Umbilical cord (tissue), 2 donors: ENCODE data around the gene LIX1L. TPM values are rescaled to one million over a fixed set of nuclear protein-coding genes. Genes with fewer than 3 reads are reported as not detected.

Experiments used
- DNase-seq: peaks from one replicate; pipeline ENCODE4 v3.0.0-alpha.2; 2015; ENCODE audit warnings: low spot score
- total RNA-seq: library from RNA; depleted of rRNA; stranded (reverse); fragments of >200 nt; gene quantifications from one replicate; pipeline ENCODE4 v1.2.3, GENCODE V29; 2014; ENCODE audit warnings: low replicate concordance; ENCODE audit not compliant: insufficient read depth

LIX1L gene
- total RNA-seq, 1 donor from 2014 or later: 31.5 TPM

DNA sequence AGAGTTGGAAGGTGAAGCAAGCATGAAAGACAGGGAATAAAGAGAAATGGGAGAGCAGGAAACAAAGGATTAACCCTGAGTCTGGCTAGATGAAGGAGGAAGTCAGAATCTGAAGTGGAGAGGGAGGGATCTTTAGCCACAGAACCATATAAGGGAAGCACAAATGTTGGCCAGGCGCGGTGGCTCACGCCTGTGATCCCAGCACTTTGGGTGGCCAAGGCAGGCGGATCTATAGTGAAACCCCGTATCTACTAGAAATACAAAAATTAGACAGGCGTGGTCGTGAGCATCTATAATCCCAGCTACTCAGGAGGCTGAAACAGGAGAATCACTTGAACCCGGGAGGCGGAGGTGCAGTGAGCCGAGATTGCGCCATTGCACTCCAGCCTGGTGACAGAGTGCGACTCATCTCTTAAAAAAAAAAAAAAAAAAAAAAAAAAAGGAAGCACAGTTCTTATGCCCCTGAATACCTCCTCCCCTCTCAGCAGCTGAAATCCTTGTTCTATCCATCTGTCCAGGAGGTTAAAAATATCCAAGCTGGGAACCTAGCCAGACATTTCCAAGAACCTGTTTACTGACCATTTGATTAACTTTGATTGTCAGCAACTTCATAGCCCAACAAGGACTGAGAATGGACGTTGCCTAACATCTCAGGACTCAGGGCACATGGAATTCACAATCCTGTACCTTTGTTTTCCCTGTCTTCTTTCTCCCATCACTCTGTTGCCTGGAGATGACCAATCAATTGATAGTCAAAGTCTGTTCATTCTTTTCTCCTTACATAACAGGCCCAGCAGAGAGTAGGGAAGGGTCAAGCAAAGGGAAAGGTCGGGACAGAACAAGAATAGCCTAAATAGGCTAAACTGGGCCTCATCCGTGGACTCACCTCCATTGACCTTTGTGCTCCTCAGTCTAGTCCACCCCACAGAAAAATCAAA, 28.0 kb upstream of the LIX1L start:
- DNase-seq: peak; percentile 40

DNA sequence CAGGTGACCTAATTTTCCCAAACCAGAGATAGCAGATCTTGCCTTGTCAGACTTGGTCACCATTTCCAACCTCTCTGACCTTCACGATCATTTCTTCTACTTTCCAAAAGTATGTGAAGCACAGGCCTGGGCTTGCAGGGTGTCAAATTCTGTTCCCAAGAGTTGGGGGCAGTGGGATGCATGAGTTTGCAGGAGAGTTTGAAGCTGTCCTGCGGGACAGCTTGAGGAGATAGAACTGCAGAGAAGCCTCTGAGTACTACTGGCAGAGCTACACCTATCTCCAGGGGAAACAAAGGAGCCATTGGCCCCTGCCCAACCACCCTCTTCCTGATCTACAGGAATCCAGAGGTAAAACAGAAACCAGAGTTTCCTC, 27.3 kb upstream of the LIX1L start:
- no peak for DNase-seq

DNA sequence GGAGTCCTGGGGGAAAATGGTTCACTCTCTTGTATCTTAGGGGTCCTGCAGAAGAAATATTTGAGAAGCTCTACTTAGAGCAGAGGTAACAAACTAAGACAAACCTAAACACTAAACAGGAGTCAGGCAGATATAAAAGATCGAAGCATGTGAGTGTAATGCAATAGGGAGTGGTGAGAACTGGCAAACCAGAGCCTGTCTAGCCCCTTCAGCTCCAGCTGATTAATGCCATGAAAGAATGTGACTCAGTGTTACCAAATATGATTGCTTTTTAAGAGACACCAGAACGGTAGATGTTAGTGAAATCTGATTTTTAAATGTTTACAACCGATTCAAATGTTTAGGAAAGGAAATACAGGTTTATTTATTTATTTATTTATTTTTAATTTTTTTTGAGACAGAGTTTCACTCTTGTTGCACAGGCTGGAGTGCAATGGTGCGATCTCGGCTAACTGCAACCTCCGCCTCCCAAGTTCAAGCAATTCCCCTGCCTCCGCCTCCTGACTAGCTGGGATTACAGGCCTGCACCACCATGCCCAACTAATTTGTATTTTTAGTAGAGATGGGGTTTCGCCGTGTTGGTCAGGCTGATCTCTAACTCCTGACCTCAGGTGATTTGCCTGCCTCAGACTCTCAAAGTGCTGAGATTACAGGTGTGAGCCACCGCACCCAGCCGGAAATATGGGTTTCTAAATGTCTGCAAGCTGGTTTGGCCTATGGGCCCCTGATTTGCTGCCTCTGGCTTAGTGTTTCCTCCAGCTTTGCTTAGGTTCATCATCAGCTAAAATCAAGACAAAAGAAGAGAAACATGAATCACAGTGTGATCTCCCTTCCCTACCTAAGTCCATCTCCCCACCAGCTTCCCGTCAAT, 26.4 kb upstream of the LIX1L start:
- DNase-seq: no peak

DNA sequence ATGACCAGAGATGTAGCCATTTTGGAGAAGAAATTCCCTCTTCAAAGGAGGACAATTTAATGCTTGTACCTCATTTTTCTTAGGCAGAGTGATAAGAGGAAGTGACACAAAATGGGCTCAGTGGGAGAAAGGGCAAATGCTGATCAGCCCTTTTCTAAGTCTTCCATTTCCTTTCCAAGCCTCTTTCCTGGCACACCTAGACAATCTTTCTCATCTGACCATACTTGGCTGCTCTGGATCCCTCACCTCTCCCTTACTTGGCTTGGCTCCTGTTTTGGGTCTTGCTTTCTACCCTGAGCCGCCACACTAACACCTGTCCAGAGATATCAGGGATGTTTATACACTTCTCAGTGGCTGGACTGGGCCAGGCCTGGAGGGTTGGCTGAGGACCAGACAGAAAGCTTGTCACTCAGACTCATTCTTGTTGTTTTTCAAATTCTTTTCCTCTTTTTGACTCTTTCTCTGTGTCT, 25.4 kb upstream of the LIX1L start:
- DNase-seq: no peak

DNA sequence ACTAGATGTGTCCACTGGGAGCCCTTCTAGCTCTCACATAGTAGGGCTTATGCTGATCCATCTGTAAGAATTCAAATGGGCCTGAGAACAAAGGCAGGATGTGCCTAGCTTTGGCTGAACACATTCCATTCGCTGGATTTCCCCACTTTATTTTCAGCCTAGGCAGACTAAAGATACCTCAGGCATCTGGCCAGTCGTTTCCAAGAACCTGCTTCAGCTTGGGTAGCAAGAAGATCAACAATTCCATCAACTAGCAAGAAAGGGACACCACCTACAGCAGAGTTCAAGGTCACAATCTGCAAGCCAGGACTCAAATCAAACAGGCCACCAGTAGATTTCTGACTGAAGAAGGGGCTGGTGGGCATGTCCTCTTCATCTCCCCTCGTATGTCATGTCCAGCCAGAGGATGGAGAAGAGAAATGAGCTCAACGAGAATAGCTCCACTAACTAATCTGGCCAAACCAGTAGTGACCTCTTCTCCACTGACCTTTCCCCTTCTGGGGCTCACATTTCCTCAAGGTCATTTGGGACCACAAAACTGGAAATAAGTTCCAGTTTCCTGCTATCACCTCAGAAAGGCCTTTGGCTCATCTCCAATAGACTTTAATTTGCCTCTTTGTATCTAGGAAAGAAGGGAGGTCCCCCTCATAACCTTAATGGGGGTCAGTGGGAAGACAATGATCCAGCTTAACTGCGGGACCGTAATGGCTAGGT, 24.4 kb upstream of the LIX1L start:
- no peak for DNase-seq

DNA sequence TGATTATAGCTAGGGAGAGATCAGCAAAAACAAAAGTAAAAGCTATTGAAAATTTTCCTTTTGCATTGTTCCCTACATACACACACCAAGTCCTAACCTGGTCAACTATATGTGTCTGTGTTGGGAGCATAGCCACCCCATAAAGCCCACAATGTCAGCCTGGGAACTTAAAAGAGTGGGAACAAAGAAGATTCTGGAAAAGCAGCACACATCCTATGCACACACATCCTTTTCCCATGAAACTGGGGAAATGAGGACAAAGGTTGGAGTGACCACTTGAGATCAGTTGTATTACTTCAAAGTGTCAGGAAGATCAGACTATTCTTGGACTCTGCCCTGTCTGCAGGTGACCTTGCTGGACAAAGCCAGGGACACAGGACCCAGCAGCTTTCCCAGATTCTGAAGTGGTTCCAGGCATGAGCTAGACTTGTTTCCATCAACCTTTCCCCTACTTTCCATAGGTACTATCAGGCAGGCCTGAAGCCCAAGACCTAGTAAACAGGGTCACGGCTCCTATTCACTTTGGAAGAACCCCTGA, 22.7 kb upstream of the LIX1L start:
- DNase-seq: no peak

DNA sequence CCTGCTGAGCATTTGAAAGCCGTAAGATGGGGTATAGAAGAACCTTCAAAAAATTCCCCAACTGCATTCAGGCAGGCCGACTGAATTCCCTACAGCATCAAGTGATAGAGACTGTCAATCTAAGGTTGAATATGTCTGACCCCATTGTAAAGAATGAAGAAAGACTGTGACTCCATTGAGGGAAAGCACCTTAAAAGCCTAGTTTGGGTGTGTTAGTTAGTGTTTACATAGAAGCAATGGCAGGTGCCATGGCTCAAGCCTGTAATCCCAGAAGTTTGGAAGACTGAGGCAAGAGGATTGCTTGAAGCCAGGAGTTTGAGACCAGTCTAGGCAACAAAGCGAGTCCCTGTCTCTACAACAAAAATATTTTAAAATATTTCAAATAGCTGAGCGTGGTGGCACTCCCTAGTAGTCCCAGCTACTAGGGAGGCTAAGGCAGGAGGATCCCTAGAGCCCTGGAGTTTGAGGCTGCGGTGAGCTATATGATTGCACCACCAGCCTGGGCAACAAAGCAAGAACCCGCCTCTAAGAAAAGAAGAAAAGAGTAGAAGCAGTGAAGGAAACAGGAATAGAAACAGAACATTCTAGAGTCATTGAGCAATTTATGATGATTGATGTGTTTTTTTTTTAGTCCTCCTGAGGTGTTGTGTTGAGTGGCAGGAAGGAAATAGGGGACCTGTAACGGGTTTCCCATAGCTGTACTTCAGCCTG, 22.1 kb upstream of the LIX1L start:
- DNase-seq: no peak

DNA sequence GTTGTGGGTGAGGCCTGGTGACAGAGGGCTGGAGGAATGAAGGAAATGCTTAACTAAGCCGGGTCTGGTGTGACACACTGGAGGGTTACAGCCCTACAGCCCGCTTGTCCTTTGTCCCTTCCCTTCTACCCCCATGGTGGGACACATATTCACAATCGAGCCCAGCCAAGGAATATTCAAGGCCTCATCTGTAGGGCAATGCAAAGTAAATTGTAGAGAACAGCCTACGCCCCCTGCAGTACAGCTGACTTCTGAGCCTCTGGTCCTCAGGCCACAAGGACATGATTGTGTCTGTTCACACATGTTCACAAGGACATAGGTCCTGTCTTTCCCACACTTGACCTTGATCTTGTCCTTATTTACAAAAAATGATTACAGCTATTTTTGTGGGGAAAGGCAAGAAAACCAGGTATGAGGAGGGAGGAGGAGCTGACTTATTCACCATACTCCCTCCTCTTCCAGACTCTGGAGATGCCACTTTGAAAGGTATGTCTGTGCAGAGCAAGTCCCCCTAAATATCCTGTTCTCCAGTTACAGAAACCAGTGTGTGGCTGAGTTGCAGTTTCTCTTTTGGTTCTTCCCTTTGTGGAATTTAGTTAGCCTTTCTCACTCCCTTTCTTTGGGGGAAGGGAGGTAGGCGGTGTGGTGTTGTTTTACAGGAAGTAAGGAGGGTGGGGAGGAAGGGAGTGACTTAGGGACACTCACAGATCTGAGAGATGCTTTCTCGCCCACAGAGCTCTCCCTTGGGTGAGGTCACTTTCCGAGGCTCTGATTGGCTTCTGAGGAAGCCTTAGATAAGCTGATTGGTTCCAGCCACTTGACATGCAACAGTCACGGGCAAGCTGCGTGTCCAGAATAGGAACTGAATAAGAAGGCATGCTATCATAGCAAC, 21.3 kb upstream of the LIX1L start:
- DNase-seq: peak; percentile 100

DNA sequence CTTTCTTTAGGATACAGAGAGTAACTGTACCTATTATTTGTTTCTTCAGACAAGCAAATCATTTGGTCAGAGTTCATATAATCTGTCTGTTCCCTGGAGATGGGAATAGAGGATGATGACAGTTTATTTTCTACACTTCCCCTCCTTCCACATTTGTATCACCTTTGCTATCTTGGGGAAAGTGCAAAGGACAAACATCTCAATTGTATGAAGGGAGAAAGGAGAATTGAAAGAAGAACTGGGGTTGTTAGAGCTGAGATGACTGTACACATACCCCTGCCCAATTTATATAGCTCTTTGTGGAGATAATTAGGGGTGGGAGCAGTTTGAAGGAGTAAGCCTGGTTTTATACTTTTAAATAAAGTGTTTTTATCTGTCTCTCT, 20.6 kb upstream of the LIX1L start:
- DNase-seq: no peak

DNA sequence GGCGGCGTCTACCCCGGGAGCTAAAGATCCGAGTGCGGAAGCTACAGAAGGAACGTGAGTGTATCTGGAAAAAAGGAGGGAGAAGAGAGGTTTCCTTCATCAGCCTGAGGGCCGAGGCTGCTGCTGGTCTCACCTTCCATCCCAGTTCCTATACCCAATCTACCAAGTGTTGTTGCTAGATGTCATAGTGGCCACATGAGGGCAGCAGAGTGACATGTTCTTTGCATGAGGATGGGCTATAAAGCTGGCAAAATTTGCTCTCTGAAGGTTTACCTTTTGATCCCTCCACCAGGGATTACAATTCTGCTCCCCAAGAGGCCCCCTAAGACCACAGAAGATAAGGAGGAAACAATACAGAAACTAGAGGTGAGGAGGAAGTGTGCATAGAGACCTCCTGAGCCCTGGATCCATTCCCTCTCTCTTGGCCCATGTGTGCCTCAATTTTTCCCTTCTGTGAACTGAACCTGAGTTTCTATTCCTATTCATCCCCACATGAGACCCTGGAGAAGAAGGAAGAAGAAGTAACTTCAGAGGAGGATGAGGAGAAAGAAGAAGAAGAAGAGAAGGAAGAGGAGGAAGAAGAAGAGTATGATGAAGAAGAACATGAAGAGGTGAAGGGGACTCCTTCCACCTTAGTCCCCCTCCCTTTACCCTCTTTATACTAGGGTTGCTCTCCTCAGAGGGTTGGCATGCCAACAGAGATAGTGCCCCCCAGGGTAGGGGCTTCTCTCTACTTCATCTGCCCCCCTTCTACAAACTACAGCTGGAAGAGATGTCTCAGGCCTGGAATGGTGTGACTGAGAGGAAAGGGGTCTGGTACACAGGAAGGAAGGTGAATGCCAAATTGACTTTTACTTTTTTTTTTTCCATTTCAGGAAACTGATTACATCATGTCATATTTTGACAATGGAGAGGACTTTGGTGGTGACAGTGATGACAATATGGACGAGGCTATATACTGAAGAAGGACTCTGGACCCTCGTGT, 20.0 kb upstream of the LIX1L start:
- peak; percentile 87 for DNase-seq

DNA sequence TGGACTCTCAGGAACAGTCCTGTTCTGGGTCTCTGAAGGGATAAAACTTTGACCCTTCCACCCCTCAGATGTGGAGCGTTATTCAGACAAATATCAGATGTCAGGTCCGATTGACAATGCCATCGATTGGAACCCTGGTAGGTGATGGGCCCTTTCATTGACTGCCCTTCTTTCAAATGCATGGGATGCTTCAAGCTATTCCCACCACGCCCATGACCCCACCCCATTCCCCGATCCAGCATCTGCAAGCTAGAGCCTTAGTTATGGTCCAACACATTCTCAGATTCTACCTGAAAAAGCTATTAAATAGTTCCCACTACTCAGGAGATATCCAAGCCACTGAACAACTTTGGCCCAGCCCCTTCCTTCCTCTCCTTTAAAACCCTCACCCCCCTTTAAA, 19.2 kb upstream of the LIX1L start:
- DNase-seq: no peak

DNA sequence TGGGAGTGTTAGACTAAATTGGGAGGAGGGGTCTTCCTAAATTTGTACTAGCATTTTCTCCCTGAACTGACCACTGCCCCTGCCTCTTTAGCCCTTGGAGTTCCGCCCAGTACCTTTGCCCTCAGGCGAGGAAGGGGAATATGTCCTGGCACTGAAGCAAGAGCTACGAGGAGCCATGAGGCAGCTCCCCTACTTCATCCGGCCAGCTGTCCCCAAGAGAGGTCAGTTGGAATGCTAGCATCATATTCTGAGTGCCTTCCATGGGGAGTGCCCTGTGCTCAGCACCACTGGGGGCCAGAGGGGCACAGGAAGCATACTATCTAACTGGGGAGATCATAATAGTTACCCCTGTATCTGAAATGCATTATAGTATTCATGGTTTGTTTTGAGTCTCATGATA, 17.4 kb upstream of the LIX1L start:
- no peak for DNase-seq

DNA sequence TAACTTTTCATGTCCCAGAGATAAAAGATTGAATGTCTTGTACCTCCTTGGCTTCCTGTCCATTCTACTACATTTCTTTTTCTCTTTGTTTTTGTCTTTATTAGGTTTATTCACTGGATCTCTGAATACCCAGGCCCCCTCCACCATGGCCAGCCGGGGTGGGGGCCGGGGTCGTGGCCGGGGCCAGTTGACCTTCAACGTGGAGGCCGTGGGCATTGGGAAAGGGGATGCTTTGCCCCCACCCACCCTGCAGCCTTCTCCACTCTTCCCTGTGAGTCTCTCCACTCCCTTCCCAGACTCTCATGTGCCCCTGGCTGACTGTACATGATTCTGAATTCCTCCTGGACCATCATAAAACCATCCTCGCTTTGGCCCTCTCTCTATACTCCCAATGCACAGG, 16.9 kb upstream of the LIX1L start:
- DNase-seq: no peak

DNA sequence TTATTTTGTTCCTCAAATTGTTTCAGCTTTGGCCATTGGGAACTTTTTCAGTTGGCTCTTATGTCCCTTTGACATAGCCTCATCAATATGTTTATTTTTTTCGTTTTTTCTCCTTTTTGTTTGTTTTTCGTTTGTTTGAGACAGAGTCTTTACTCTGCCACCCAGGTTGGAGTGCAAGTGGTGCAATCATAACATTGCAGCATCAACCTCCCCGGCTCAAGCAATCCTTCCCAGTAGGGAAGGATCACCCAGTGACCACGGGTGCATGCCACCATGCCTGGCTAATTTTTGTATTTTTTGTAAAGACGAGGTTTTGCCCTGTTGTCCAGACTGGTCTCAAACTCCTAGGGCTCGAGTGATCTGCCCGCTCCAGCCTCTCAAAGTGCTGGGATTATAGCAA, 14.8 kb upstream of the LIX1L start:
- no peak for DNase-seq

DNA sequence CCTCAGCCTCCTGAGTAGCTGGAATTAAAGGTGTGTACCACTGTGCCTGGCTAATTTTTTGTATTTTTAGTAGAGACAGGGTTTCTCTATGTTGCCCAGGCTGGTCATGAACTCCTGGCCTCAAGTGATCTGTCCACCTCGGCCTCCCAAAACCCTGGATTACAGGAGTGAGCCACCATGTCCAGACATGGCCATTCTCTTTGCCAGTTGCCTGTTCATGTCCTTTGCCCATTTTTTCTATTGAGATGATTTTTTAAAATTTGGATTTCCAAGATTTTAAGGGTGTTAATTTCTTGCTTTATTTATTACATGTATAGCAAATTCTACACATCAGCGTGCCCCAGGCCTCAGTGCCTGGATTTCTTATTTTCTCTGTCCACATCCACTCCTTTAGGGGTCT, 9.5 kb upstream of the LIX1L start:
- no peak for DNase-seq

DNA sequence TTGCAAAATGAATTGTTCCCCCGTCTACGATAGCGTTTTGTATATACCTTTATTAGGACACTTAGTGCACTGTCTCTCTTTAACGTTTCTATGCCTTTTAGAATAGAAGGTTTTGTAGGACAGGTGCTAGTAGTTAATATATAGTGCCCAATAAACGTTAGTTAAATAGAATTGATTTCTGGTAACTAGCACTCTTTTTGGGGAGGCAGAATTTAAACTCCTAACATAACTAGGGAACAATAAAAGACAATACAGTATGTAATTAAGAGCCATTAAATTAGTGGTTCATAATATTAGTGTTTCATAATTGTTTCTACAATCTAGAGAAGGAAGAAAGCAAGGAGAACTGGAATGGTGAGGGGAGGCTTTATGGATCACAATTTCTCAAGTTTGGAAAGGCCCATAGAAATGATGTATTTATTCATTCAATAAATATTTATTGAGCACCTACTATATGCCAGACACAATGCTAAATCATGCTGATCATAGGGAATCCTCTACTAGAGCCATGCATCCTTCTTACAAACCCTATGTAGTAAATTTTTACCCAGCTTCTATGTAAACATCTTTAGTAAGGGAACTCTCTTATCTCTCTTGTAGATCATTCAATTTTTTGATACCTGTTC, 7.4 kb upstream of the LIX1L start:
- DNase-seq: no peak

DNA sequence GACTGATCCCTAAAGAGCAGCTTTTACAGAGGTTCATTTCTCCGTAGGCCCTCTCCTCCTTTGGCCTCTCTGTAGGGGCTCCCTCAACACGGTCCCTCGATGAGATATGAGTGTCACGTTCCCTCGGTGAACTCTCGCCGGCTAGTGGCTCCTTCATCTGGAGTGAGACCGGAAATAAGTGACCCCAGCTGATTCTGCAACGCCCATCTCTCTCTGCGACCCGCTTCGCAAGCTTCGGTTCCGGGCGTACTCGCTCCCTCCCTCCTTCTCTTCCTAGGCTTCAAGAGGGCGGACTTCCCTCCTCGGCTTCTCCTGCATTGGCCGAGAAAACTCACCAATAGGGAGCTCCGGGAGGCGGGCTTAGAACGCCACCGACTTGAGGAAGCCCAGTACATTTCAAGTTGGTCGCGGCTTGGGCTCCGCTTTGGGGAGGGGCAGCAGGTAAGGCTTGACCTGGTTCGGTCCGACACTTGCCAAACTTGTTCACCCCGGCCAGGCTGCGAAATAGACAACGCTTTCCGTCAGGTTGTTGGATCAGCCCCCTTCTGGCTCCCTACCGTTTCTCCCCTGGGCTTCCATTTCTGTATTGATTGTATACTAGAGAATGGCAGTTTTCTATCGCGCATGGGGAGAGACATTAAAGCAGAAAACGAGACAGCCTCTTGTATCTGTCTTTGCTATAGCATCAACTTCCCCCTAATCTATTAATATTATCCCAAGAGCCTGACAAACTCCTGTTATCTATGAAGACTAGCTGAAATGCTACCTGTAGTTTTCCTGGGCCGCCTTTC, 6.7 kb upstream of the LIX1L start, which contains the start of the genes ANKRD34A and POLR3GL:
ANKRD34A (minus strand) TSS at position 248 of the 791 bp plus-strand sequence. CDS start 2,816 bp downstream, outside the sequence.
POLR3GL (plus strand) TSS at position 363 of the 791 bp plus-strand sequence. CDS start 10,176 bp downstream, outside the sequence.
- peak; percentile 99 for DNase-seq
